ENCODE data around the gene PPP1R14C. TPM values are rescaled to one million over a fixed set of nuclear protein-coding genes. Genes with fewer than 3 reads are reported as not detected.
A peak's percentile ranks its signal among the peaks of the same experiment; 100 is the strongest.
"Not testable (repeated sequence)": the region's sequence is repeated elsewhere in the genome, so short reads cannot be mapped to it uniquely, and the experiment has no call there.

Gene PPP1R14C
- total and polyA plus RNA-seq, 4 donors = 0.18 to 2.8 (median 0.48) TPM

DNA sequence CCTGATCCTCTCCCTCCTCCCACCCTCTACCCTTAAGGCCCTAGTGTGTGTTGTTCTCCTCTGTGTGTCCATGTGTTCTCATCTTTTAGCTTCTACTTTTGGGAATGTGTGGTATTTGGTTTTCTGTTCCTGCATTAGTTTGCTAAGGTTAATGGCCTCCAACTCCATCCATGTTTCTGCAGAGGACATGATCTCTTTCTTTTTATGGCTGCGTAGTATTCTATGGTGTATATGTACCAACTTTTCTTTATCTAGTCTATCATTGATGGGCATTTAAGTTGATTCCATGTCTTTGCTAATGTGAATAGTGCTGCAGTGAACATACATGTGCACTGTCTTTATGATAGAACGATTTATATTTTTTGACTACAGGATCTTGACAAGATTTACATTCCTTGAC is 44.6 kb downstream of the PPP1R14C start:
- WGBS, 2 donors = 87 to 91% methylated on average over 2 of the region's 2 CpGs
- H3K4me3 ChIP-seq (ENCODE audit: low read length in 2 of 2); H3K9me3 ChIP-seq (ENCODE audit: control insufficient read depth, low read length); H3K36me3 ChIP-seq (ENCODE audit: control insufficient read depth in 1 of 2, insufficient read depth in 2 of 2, low read length in 1 of 2); DNase-seq; H3K27ac ChIP-seq (ENCODE audit: low read depth in 1 of 2, low read length in 2 of 2); H3K4me1 ChIP-seq (ENCODE audit: control insufficient read depth in 1 of 2, insufficient read depth in 2 of 2, low read length in 2 of 2); intact Hi-C loops (cut with DNase I); H3K27me3 ChIP-seq (ENCODE audit: control insufficient read depth in 1 of 2, insufficient read depth in 2 of 2, low read length in 1 of 2); ATAC-seq (ENCODE audit: low FRiP score): not testable (repeated sequence)

DNA sequence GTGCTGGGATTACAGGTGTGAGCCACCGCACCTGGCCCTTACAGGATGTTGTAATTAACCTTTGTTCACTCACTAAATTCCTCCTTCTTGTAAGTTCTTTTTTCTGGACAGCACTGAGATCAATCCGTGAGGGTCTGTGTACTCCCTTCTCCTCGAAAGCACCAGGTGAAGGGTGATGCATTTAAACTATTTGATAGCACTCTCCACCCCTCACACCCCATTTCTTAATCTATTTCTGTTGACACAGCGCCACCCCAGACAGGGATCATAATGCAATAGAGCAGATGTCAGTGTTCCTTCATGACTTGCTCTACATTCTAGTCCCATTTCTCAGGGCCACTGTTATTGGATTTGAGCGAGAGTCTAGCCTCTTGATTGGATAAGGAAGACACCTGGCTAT is 46.3 kb downstream of the PPP1R14C start:
- DNase-seq = peak in 1 of 2 donors; percentile 11
- Histone ChIP-seq H3K4me1 (ENCODE audit: control insufficient read depth in 1 of 2, insufficient read depth in 2 of 2, low read length in 2 of 2) (no peaks in the 10 kb centered on the region), H3K27me3 (ENCODE audit: control insufficient read depth in 1 of 2, insufficient read depth in 2 of 2, low read length in 1 of 2) (no peaks in the 10 kb centered on the region), H3K27ac (ENCODE audit: low read depth in 1 of 2, low read length in 2 of 2) (no peak overlapping the region), H3K9me3 (ENCODE audit: control insufficient read depth, low read length) (no peaks in the 10 kb centered on the region), H3K36me3 (ENCODE audit: control insufficient read depth in 1 of 2, insufficient read depth in 2 of 2, low read length in 1 of 2) (no peaks in the 10 kb centered on the region), H3K4me3 (ENCODE audit: low read length in 2 of 2) (no peak overlapping the region)
- 76 to 83% methylated on average over 5 of the region's 5 CpGs for WGBS, 2 donors
- intact Hi-C loops (cut with DNase I) = no loop called here
- ATAC-seq (ENCODE audit: low FRiP score) = no peak

DNA sequence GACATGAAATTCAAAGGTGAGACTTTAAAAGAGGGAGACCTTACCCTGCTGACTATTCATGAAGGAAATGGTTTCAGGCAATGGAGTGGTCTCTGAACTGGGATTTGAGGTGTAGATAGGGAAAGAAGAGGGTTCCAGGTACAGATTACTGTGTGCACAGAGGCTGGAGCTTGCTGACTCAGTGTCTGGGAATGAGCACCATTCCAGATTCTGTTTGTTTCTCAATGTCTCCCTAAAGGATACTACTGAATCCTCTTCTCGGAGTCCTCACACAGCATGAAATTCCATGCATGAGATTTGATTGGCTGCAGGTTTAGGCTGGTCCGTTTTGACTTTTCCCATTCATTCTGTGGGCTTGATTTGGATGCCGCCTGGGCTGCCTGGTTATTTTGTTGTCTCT is 49.0 kb downstream of the PPP1R14C start:
- 86 to 89% methylated on average over 3 of the region's 3 CpGs for WGBS, 2 donors
- DNase-seq (peak in 1 of 2 donors; percentile 11), ATAC-seq (ENCODE audit: low FRiP score) (no peak)
- Histone ChIP-seq H3K9me3 (ENCODE audit: control insufficient read depth, low read length) (no peaks in the 10 kb centered on the region), H3K4me3 (ENCODE audit: low read length in 2 of 2) (no peak overlapping the region), H3K27ac (ENCODE audit: low read depth in 1 of 2, low read length in 2 of 2) (no peak overlapping the region), H3K36me3 (ENCODE audit: control insufficient read depth in 1 of 2, insufficient read depth in 2 of 2, low read length in 1 of 2) (no peaks in the 10 kb centered on the region), H3K4me1 (ENCODE audit: control insufficient read depth in 1 of 2, insufficient read depth in 2 of 2, low read length in 2 of 2) (no peaks in the 10 kb centered on the region), H3K27me3 (ENCODE audit: control insufficient read depth in 1 of 2, insufficient read depth in 2 of 2, low read length in 1 of 2) (no peaks in the 10 kb centered on the region)
- intact Hi-C loops (cut with DNase I) = no loop called here

DNA sequence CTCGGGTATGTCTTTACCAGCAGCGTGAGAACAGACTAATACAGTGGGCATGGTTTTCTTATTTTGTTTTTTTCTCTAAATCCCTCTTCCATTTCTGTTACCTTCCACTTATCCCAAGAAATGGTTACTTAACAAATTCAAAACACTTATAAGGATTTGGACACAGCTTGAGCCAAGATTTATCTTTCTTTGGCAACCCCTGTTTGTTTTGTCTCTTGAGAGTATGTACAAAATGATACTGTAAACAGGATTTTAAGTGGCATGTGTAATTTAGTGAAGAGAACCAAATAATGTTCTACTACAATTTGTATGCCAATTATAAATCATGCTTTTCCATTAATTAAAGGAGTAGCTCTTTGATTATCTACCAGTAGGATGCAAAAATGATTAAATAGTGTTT is 51.4 kb downstream of the PPP1R14C start:
- intact Hi-C loops (cut with DNase I) = no loop called here
- H3K36me3 ChIP-seq (ENCODE audit: control insufficient read depth in 1 of 2, insufficient read depth in 2 of 2, low read length in 1 of 2) = no peaks in the 10 kb centered on the region
- no peak for ATAC-seq (ENCODE audit: low FRiP score)
- H3K9me3 ChIP-seq (ENCODE audit: control insufficient read depth, low read length) = no peaks in the 10 kb centered on the region
- H3K27me3 ChIP-seq (ENCODE audit: control insufficient read depth in 1 of 2, insufficient read depth in 2 of 2, low read length in 1 of 2) = no peaks in the 10 kb centered on the region
- no peaks in the 10 kb centered on the region for H3K4me1 ChIP-seq (ENCODE audit: control insufficient read depth in 1 of 2, insufficient read depth in 2 of 2, low read length in 2 of 2)
- DNase-seq = no peak
- no peak overlapping the region for H3K27ac ChIP-seq (ENCODE audit: low read depth in 1 of 2, low read length in 2 of 2)
- no peak overlapping the region for H3K4me3 ChIP-seq (ENCODE audit: low read length in 2 of 2)
- 79 to 85% methylated on average over 2 of the region's 2 CpGs for WGBS, 2 donors

DNA sequence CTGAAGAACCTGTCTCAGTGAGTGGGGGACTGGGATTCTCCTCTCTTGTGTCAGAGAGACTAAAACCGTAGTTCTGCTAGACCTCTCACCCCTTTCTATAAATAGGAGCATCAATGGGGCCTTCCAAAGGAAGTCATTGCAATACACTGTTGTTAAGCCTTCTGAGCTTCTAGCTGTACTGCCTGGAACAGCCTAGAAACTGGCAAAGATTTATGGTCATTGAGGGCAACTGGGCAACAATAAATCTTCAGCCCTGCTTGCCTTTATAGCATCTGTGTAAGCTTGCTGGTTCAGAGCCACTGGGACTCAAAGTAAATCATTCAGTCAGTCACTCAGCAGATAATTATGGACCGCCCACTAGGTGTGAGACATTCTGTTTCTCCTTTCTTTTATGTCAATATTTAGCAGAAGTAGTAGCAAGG is 53.2 kb downstream of the PPP1R14C start:
- no peaks in the 10 kb centered on the region for H3K36me3 ChIP-seq (ENCODE audit: control insufficient read depth in 1 of 2, insufficient read depth in 2 of 2, low read length in 1 of 2)
- H3K27me3 ChIP-seq (ENCODE audit: control insufficient read depth in 1 of 2, insufficient read depth in 2 of 2, low read length in 1 of 2) = no peaks in the 10 kb centered on the region
- H3K4me1 ChIP-seq (ENCODE audit: control insufficient read depth in 1 of 2, insufficient read depth in 2 of 2, low read length in 2 of 2) = no peaks in the 10 kb centered on the region
- DNase-seq (no peak), ATAC-seq (ENCODE audit: low FRiP score) (no peak)
- 77 to 78% methylated on average over 2 of the region's 2 CpGs for WGBS, 2 donors
- no peaks in the 10 kb centered on the region for H3K9me3 ChIP-seq (ENCODE audit: control insufficient read depth, low read length)
- intact Hi-C loops (cut with DNase I) = no loop called here
- H3K27ac ChIP-seq (ENCODE audit: low read depth in 1 of 2, low read length in 2 of 2) = no peak overlapping the region
- H3K4me3 ChIP-seq (ENCODE audit: low read length in 2 of 2) = no peak overlapping the region

DNA sequence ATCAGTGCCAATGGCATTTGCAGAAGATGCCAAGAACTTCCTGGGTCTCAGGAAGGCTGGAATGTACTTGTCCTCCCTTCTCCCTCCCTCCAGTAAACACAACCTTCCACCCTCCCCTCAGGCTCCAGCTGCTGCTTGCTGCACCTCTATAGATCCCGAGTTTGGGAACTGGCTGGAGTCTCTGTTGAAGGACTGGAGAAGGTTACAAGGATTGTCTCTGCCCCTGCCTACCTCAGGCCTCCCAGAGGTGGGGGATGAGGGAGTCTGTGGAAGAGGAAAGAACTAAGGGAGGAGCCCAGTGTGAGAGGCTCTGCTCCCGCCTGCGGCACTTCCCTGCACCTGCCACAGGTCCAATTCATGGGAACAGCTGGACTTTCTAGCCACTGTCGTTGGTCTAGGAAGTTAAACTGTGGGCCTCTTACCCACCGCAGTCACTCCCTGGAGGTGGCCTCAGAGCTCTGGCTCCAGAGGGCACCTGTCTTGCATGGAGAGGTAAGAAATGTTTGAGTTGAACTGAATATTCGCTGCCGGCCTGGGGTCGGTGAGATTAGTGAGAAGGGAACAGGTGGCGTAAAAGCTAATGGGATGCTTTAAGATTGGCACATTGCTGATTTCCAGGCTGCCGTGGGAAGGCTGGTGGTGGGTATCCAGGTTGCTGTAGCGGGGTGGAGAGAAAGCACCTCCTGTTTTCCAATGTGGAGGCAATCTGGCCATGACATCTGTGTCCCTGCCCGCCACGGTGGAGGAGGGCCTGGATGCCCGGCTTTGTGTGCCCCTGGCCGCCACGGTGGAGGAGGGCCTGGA is 54.3 kb downstream of the PPP1R14C start:
- no peak for ATAC-seq (ENCODE audit: low FRiP score)
- no peak overlapping the region for H3K4me3 ChIP-seq (ENCODE audit: low read length in 2 of 2)
- H3K36me3 ChIP-seq (ENCODE audit: control insufficient read depth in 1 of 2, insufficient read depth in 2 of 2, low read length in 1 of 2) = no peaks in the 10 kb centered on the region
- no peaks in the 10 kb centered on the region for H3K4me1 ChIP-seq (ENCODE audit: control insufficient read depth in 1 of 2, insufficient read depth in 2 of 2, low read length in 2 of 2)
- no peak for DNase-seq
- WGBS, 2 donors = 90 to 92% methylated on average over 16 of the region's 16 CpGs
- no peaks in the 10 kb centered on the region for H3K9me3 ChIP-seq (ENCODE audit: control insufficient read depth, low read length)
- no peak overlapping the region for H3K27ac ChIP-seq (ENCODE audit: low read depth in 1 of 2, low read length in 2 of 2)
- H3K27me3 ChIP-seq (ENCODE audit: control insufficient read depth in 1 of 2, insufficient read depth in 2 of 2, low read length in 1 of 2) = no peaks in the 10 kb centered on the region
- intact Hi-C loops (cut with DNase I) = no loop called here

DNA sequence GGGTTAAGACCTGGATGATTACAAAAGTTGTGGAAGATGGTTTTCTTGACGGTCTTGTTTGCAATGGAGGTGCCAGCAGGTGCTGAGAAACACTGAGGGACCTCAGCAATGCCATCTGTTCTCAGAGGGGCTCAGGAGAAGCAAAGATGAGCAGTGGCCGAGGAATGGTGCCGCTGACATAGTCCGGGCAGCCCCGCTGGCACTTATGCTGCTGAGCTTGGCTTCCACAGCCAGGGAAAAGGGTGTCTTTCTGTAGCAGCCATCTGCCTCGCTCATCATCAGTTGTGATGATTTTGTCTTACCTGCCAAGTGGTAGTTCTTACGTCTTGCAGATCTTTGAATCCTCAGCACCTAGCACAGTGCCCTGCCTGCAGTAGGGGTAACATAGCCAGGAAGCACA is 55.7 kb downstream of the PPP1R14C start:
- 93 to 97% methylated on average over 7 of the region's 7 CpGs for WGBS, 2 donors
- Histone ChIP-seq H3K27ac (ENCODE audit: low read depth in 1 of 2, low read length in 2 of 2) (no peak overlapping the region), H3K27me3 (ENCODE audit: control insufficient read depth in 1 of 2, insufficient read depth in 2 of 2, low read length in 1 of 2) (no peaks in the 10 kb centered on the region), H3K4me3 (ENCODE audit: low read length in 2 of 2) (no peak overlapping the region), H3K9me3 (ENCODE audit: control insufficient read depth, low read length) (no peaks in the 10 kb centered on the region), H3K4me1 (ENCODE audit: control insufficient read depth in 1 of 2, insufficient read depth in 2 of 2, low read length in 2 of 2) (no peaks in the 10 kb centered on the region), H3K36me3 (ENCODE audit: control insufficient read depth in 1 of 2, insufficient read depth in 2 of 2, low read length in 1 of 2) (no peaks in the 10 kb centered on the region)
- no peak for DNase-seq
- intact Hi-C loops (cut with DNase I) = no loop called here
- ATAC-seq (ENCODE audit: low FRiP score) = no peak

DNA sequence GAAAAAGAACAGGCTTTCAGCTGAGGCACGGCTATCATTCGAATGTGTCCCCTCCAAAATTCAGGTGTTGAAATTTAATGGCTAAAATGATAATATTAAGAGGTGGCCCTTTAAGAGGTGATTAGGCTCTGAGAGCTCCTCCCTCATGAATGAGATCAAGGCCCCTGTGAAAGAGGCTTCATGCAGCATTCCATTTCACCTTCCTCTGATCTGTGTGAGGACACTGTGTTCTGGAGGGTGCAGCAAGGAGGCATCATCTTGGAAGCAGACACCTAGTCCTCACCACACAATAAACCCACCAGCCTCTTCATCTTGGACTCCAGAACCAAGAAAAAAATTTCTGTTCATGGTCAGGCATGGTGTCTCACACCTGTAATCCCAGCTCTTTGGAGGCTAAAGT is 56.4 kb downstream of the PPP1R14C start:
- Histone ChIP-seq H3K4me3 (ENCODE audit: low read length in 2 of 2) (no peak overlapping the region), H3K9me3 (ENCODE audit: control insufficient read depth, low read length) (no peaks in the 10 kb centered on the region), H3K27ac (ENCODE audit: low read depth in 1 of 2, low read length in 2 of 2) (no peak overlapping the region), H3K4me1 (ENCODE audit: control insufficient read depth in 1 of 2, insufficient read depth in 2 of 2, low read length in 2 of 2) (no peaks in the 10 kb centered on the region), H3K27me3 (ENCODE audit: control insufficient read depth in 1 of 2, insufficient read depth in 2 of 2, low read length in 1 of 2) (no peaks in the 10 kb centered on the region), H3K36me3 (ENCODE audit: control insufficient read depth in 1 of 2, insufficient read depth in 2 of 2, low read length in 1 of 2) (no peaks in the 10 kb centered on the region)
- 92 to 93% methylated on average over 2 of the region's 2 CpGs for WGBS, 2 donors
- intact Hi-C loops (cut with DNase I) = no loop called here
- DNase-seq = no peak
- ATAC-seq (ENCODE audit: low FRiP score) = no peak

DNA sequence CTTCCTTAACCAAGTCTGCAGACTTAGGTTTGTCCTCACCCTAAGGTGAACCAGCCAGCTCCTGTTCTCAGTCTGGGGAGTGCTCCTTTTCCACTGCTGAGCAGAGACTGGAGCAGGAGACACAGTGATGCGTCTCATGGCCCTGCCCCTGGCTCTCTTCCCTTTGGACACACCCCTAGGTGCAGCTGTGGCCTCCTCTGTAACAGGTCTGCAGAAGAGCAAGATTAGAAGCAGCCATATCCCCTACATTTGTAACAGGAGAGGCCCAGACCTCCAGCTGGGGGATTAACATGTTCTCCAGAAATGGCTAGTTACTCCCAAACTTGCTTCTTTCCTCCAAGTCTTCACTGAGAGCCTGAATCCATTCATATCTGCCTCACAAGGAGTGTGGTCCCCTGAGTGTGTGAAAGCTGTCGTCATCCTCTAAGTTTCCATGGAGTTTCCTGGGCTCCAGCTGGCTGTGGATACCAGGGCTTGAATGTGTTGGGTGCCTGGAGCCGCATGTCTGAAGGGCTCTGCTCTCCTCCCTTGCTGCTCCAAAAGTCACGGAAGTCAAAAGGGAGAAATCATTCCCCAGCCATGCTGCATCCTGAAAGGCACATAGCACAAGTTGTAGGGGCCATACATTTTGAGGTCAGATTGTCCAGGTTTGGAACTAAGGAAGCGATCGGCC is 57.7 kb downstream of the PPP1R14C start:
- Histone ChIP-seq H3K27me3 (ENCODE audit: control insufficient read depth in 1 of 2, insufficient read depth in 2 of 2, low read length in 1 of 2) (no peaks in the 10 kb centered on the region), H3K4me3 (ENCODE audit: low read length in 2 of 2) (no peak overlapping the region), H3K4me1 (ENCODE audit: control insufficient read depth in 1 of 2, insufficient read depth in 2 of 2, low read length in 2 of 2) (no peaks in the 10 kb centered on the region), H3K9me3 (ENCODE audit: control insufficient read depth, low read length) (peaks cover 2% of the 10 kb centered on the region), H3K36me3 (ENCODE audit: control insufficient read depth in 1 of 2, insufficient read depth in 2 of 2, low read length in 1 of 2) (no peaks in the 10 kb centered on the region), H3K27ac (ENCODE audit: low read depth in 1 of 2, low read length in 2 of 2) (no peak overlapping the region)
- WGBS, 2 donors = 67 to 76% methylated on average over 6 of the region's 6 CpGs
- intact Hi-C loops (cut with DNase I) = no loop called here
- DNase-seq (peak in 1 of 2 donors; percentile 39), ATAC-seq (ENCODE audit: low FRiP score) (no peak)
